PC-3 (cell line): Measurements from ENCODE around the gene UBTD1.

Source experiments
- EZH2 ChIP-seq: fragments of 300-600 bp; sonication (generic); IDR thresholded peaks from one replicate; pipeline ENCODE4 v1.6.1; 2017; ENCODE audit warnings: antibody characterized with exemption, mild to moderate bottlenecking, low read length; ENCODE audit not compliant: unreplicated experiment
- EZH2phosphoT487 ChIP-seq: fragments of 300-600 bp; sonication (generic); IDR thresholded peaks from 2 replicates; pipeline ENCODE4 v1.6.1; 2018; ENCODE audit warnings: mild to moderate bottlenecking, antibody characterized with exemption, low read length, borderline replicate concordance
- TF ChIP-seq, protein P1 (sequence below): fragments of 300-600 bp; sonication (generic); conservative IDR thresholded peaks from 2 replicates; pipeline ENCODE4 v1.5.1; 2017; ENCODE audit warnings: antibody characterized with exemption, low read depth, mild to moderate bottlenecking, low read length

DNA sequence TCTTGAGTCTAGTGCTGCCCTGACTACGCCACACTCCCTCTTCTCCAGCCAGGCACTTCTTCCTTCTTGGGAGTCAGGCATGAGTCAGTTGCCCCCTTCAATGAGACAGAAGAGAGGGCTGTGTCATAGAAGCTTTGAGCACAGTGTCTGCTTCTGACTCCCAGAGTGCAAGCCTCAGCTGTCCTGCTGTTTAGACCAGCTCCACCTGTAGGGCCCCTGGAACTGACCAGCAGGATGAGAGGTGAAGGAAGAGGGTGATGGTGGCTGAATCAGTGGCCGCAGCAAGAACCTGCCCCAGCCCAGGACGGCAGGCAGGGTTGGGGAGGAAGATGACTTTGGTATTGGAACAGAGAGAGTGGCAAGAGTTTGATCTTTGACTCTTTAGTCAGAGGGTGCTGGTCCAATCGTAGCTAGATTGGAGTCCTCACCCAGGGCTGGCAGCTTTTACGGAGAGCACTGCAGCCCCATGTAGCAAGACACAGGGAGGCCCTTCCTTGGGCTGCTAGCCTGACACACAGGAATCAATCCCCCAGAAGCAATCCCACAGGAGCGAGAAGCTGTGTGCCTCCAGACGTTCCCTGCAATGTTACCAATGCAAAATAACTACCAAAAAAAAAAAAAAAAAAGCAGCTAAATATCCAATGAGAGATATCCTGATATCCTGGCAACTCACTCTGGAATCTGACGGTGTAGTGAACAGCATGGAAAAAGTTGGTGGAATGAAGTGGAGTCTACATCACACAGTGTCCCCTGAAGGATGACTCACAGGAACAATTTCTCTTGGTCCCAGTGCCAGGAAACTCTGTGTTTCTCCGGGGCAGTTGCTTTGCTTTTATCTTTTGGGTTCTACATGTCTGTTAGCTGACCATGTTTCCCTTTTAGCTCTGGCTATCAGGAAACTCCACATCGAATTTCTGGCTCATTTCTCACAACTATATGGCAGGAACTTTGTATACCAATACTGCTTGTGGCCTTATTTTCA, 97.7 kb downstream of the UBTD1 start:
- TF ChIP-seq, protein P1, sequence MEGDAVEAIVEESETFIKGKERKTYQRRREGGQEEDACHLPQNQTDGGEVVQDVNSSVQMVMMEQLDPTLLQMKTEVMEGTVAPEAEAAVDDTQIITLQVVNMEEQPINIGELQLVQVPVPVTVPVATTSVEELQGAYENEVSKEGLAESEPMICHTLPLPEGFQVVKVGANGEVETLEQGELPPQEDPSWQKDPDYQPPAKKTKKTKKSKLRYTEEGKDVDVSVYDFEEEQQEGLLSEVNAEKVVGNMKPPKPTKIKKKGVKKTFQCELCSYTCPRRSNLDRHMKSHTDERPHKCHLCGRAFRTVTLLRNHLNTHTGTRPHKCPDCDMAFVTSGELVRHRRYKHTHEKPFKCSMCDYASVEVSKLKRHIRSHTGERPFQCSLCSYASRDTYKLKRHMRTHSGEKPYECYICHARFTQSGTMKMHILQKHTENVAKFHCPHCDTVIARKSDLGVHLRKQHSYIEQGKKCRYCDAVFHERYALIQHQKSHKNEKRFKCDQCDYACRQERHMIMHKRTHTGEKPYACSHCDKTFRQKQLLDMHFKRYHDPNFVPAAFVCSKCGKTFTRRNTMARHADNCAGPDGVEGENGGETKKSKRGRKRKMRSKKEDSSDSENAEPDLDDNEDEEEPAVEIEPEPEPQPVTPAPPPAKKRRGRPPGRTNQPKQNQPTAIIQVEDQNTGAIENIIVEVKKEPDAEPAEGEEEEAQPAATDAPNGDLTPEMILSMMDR = no peak
- no peak for TF ChIP-seq EZH2
- no peak for TF ChIP-seq EZH2phosphoT487
